Activated naive CD8-positive, alpha-beta T cell (primary cell): ENCODE measurements around the gene SLPI.

Experiments
- H3K27ac Mint-ChIP-seq: one replicate; pipeline ENCODE4 v1.8.0; 2021; ENCODE audit warnings: mixed read lengths
- H3K27me3 Mint-ChIP-seq: one replicate; pipeline ENCODE4 v1.8.0; 2021; ENCODE audit warnings: mixed read lengths
- H3K36me3 Mint-ChIP-seq: one replicate; pipeline ENCODE4 v1.8.0; 2021; ENCODE audit warnings: mixed read lengths
- H3K4me1 Mint-ChIP-seq: one replicate; pipeline ENCODE4 v1.8.0; 2021; ENCODE audit warnings: low read depth, mixed read lengths
- H3K4me3 Mint-ChIP-seq: one replicate; pipeline ENCODE4 v1.8.0; 2021; ENCODE audit warnings: mild to moderate bottlenecking, mixed read lengths
- H3K9me3 Mint-ChIP-seq: one replicate; pipeline ENCODE4 v1.8.0; 2021; ENCODE audit warnings: low read depth, mixed read lengths

Gene SLPI

DNA sequence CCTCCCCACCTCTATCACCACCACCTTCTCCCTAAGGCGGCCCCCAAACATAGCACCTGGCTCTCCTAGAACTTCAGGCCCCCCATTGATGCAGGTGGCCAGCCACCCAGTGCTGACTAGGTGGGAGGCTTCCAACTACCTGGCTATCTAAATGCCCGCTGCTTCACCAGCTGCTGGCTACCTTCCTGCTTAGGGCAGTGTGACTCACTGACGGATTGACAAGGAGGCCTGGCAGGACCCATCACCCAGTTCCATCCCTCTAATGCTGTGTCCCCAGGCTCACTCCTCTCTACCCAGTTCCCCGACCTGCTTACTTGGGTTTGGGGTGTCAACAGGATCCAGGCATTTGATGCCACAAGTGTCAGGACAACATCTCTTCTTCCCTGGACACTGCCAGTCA lies 1.1 kb downstream of the SLPI start:
- H3K36me3 Mint-ChIP-seq = no peaks in the 10 kb centered on the region
- H3K27ac Mint-ChIP-seq = no peak overlapping the region
- H3K9me3 Mint-ChIP-seq = no peaks in the 10 kb centered on the region
- H3K27me3 Mint-ChIP-seq = peaks cover 20% of the 10 kb centered on the region
- H3K4me1 Mint-ChIP-seq = no peaks in the 10 kb centered on the region
- no peak overlapping the region for H3K4me3 Mint-ChIP-seq

DNA sequence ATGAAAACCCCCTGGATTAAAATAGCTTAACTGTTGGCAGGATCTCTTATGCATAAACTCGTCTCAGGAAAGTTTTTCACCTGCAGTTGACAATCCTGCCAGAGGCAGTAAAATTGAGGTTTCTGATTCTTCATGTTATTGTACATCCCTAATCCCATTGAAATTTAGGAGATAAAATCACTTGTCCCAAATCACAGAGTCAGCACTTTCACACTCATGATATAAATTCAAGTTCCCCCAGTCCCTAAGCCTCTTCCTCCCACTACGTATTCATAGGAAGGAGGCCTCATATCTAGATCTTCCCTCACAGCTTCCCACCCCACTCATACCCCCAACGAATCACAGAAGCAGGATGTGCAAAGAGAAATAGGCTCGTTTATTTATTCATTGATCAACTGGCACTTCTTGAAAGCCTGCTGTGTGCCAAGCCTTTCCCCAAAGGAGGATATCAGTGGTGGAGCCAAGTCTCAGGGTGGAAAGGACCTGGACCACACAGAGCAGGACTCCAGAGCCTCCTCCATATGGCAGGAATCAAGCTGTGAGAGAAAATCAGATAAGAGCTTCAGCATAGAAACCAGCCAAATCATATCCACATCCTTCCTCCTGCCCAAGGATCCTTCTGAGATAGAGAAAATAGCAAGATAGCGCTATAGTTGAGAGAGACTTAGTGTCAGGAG lies 2.3 kb downstream of the SLPI start:
- Mint-ChIP-seq H3K9me3 (no peaks in the 10 kb centered on the region), H3K27ac (no peak overlapping the region), H3K27me3 (peaks cover 26% of the 10 kb centered on the region), H3K4me3 (no peak overlapping the region), H3K4me1 (no peaks in the 10 kb centered on the region), H3K36me3 (no peaks in the 10 kb centered on the region)

- Mint-ChIP-seq H3K9me3 (no peaks in the 10 kb centered on the region), H3K27ac (no peak overlapping the region), H3K27me3 (peaks cover 25% of the 10 kb centered on the region), H3K36me3 (no peaks in the 10 kb centered on the region), H3K4me1 (no peaks in the 10 kb centered on the region), H3K4me3 (no peak overlapping the region)
Measured at GRCh38 chr20:45248609-45249008, 5.8 kb downstream of the SLPI start.

DNA sequence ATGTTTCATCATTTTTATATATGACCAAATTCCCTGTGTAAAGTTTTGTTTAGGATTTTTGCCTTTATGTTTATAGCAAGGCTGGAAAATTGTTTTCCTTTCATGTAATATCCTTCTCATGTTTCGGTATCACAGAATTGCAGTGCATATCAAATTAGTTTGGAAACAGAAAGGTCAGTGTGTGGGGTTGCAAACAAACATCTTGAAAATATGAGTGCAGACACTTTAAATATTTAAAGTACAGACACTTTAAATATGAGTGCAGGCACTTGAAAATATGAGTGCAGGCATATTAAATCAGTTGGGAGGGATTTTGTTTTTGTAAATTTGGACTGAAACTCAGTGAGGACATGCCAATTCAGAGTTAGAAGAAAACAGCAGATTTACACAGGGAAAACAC lies 6.5 kb downstream of the SLPI start:
- peaks cover 27% of the 10 kb centered on the region for H3K27me3 Mint-ChIP-seq
- H3K4me3 Mint-ChIP-seq = no peak overlapping the region
- no peaks in the 10 kb centered on the region for H3K9me3 Mint-ChIP-seq
- H3K36me3 Mint-ChIP-seq = no peaks in the 10 kb centered on the region
- H3K4me1 Mint-ChIP-seq = no peaks in the 10 kb centered on the region
- H3K27ac Mint-ChIP-seq = no peak overlapping the region

- Mint-ChIP-seq H3K4me3 (no peak overlapping the region), H3K27me3 (peaks cover 20% of the 10 kb centered on the region)
Measured at GRCh38 chr20:45246109-45246508, 8.3 kb downstream of the SLPI start.

GRCh38 chr20:45238139-45238538 lies 16.2 kb downstream of the SLPI start:
- Mint-ChIP-seq H3K4me3 (no peak overlapping the region), H3K27ac (no peak overlapping the region), H3K36me3 (peaks cover 5% of the 10 kb centered on the region), H3K4me1 (no peaks in the 10 kb centered on the region), H3K9me3 (peaks cover 11% of the 10 kb centered on the region), H3K27me3 (peaks cover 19% of the 10 kb centered on the region)

More at GRCh38 chr20:45246109-45246508, 8.3 kb downstream of the SLPI start:
- Mint-ChIP-seq H3K4me1 (no peaks in the 10 kb centered on the region), H3K36me3 (no peaks in the 10 kb centered on the region), H3K27ac (no peak overlapping the region), H3K9me3 (no peaks in the 10 kb centered on the region)

GRCh38 chr20:45235995-45236394 lies 18.4 kb downstream of the SLPI start:
- no peak overlapping the region for H3K4me3 Mint-ChIP-seq
- H3K27me3 Mint-ChIP-seq = peaks cover 19% of the 10 kb centered on the region
- H3K9me3 Mint-ChIP-seq = peaks cover 11% of the 10 kb centered on the region
- no peaks in the 10 kb centered on the region for H3K4me1 Mint-ChIP-seq
- H3K27ac Mint-ChIP-seq = no peak overlapping the region
- peaks cover 5% of the 10 kb centered on the region for H3K36me3 Mint-ChIP-seq

DNA sequence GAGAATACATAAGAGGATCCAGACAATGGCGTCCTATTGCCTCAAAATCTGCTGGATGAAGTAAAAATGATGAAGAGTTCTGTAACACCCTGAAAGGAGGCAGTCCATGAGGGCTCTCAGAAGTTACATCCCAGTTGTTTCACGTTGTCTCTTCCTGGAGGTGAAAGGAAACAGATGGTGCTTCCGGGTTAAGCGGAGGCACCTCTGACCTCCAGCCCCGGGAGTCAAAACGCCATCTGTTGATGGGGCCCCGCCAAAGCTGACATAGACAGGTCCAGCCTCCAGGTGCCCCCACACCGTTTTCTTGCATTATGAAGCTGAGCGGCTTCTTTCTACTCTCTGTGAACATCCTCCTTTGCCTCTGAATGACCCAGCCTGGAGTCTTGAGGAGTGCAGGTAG lies 23.7 kb downstream of the SLPI start:
- Mint-ChIP-seq H3K4me3 (no peak overlapping the region), H3K4me1 (no peaks in the 10 kb centered on the region), H3K27me3 (peaks cover 12% of the 10 kb centered on the region), H3K9me3 (peaks cover 11% of the 10 kb centered on the region), H3K27ac (no peak overlapping the region), H3K36me3 (peaks cover 5% of the 10 kb centered on the region)

- Mint-ChIP-seq H3K9me3 (peaks cover 6% of the 10 kb centered on the region), H3K4me1 (no peaks in the 10 kb centered on the region), H3K27me3 (peaks cover 11% of the 10 kb centered on the region), H3K36me3 (peaks cover 5% of the 10 kb centered on the region), H3K27ac (no peak overlapping the region), H3K4me3 (no peak overlapping the region)
Measured at GRCh38 chr20:45229264-45230056, 24.9 kb downstream of the SLPI start.

DNA sequence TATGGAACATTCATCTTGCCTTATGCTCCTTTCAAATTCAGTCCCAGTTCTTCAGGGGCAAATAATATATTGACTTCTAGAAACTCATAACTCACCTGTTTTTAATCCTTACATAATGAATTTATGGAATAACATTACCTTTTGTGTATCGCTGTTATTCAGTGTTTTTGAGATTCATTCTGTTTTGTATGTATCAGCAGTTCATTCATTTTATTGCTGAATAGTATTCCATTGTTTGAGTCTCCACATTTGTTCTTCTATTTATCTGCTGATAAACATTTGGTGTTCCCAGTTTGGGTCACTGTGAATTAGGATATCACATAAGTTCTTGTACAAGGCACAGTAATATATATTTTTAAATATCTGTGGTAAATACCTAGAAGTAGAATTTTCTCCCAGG lies 28.1 kb downstream of the SLPI start:
- Mint-ChIP-seq H3K4me1 (no peaks in the 10 kb centered on the region), H3K27me3 (peaks cover 20% of the 10 kb centered on the region), H3K4me3 (no peak overlapping the region), H3K9me3 (no peaks in the 10 kb centered on the region), H3K27ac (no peak overlapping the region), H3K36me3 (no peaks in the 10 kb centered on the region)

DNA sequence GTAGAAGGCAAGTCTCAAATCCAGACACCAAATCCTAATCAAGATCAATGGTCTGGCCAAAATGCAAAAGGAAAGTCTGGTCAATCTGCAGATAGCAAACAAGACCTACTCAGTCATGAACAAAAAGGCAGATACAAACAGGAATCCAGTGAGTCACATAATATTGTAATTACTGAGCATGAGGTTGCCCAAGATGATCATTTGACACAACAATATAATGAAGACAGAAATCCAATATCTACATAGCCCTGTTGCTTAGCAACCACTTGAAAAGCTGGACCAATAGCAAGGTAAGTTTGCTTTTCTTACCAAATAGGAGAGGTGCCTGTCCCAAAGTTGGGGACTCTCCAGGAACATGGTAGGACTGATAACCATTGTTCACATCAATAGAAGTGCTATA lies 31.2 kb downstream of the SLPI start:
- H3K9me3 Mint-ChIP-seq = no peaks in the 10 kb centered on the region
- no peak overlapping the region for H3K4me3 Mint-ChIP-seq
- H3K27me3 Mint-ChIP-seq = peaks cover 28% of the 10 kb centered on the region
- H3K4me1 Mint-ChIP-seq = no peaks in the 10 kb centered on the region
- no peak overlapping the region for H3K27ac Mint-ChIP-seq
- no peaks in the 10 kb centered on the region for H3K36me3 Mint-ChIP-seq

- H3K9me3 Mint-ChIP-seq = no peaks in the 10 kb centered on the region
- H3K4me3 Mint-ChIP-seq = no peak within 1 kb of the TSS
- H3K36me3 Mint-ChIP-seq = no peaks in the 10 kb centered on the region
- no peak within 1 kb of the TSS for H3K27ac Mint-ChIP-seq
- peaks cover 29% of the 10 kb centered on the region for H3K27me3 Mint-ChIP-seq
- H3K4me1 Mint-ChIP-seq = no peaks in the 10 kb centered on the region
Measured at GRCh38 chr20:45221076-45221475, 33.3 kb downstream of the SLPI start, which contains the start of gene SEMG2. Gene SEMG2 (plus strand): TSS chr20:45221373. CDS start chr20:45221390, 17 bp downstream.

GRCh38 chr20:45218636-45219035 lies 35.7 kb downstream of the SLPI start:
- peaks cover 34% of the 10 kb centered on the region for H3K27me3 Mint-ChIP-seq
- H3K9me3 Mint-ChIP-seq = no peaks in the 10 kb centered on the region
- H3K36me3 Mint-ChIP-seq = no peaks in the 10 kb centered on the region
- no peaks in the 10 kb centered on the region for H3K4me1 Mint-ChIP-seq
- H3K27ac Mint-ChIP-seq = no peak overlapping the region
- H3K4me3 Mint-ChIP-seq = no peak overlapping the region

- Mint-ChIP-seq H3K4me3 (no peak overlapping the region), H3K36me3 (no peaks in the 10 kb centered on the region), H3K27ac (no peak overlapping the region), H3K4me1 (no peaks in the 10 kb centered on the region), H3K27me3 (peaks cover 34% of the 10 kb centered on the region), H3K9me3 (no peaks in the 10 kb centered on the region)
Measured at GRCh38 chr20:45218124-45218523, 36.2 kb downstream of the SLPI start.

- H3K9me3 Mint-ChIP-seq = no peaks in the 10 kb centered on the region
- peaks cover 22% of the 10 kb centered on the region for H3K27me3 Mint-ChIP-seq
- H3K36me3 Mint-ChIP-seq = no peaks in the 10 kb centered on the region
- no peak overlapping the region for H3K4me3 Mint-ChIP-seq
- H3K27ac Mint-ChIP-seq = no peak overlapping the region
- H3K4me1 Mint-ChIP-seq = no peaks in the 10 kb centered on the region
Measured at GRCh38 chr20:45212836-45213235, 41.5 kb downstream of the SLPI start.
